IMR-90 (cell line): ENCODE measurements around the gene SMC1A.

ENCODE experiments used
- BHLHE40 ChIP-seq: fragments of 150-350 bp; IDR thresholded peaks from 2 replicates; pipeline ENCODE4 v1.6.1; 2016; ENCODE audit warnings: mild to moderate bottlenecking, low read depth, low read length
- CEBPB ChIP-seq: IDR thresholded peaks from 2 replicates; pipeline ENCODE4 v1.6.1; 2012; ENCODE audit warnings: low read depth, low read length, improper control_type of control experiment
- CTCF ChIP-seq: conservative IDR thresholded peaks from 2 replicates; pipeline ENCODE4 v1.5.1; 2012; ENCODE audit warnings: mild to moderate bottlenecking, low read depth, low read length, improper control_type of control experiment
- ELK1 ChIP-seq: fragments of 150-350 bp; IDR thresholded peaks from 2 replicates; pipeline ENCODE4 v1.6.1; 2016; ENCODE audit warnings: low read depth, mild to moderate bottlenecking, low read length, moderate library complexity, borderline replicate concordance
- MAFK ChIP-seq: IDR thresholded peaks from 2 replicates; pipeline ENCODE4 v1.6.1; 2012; ENCODE audit warnings: low read depth, low read length, improper control_type of control experiment
- MXI1 ChIP-seq: IDR thresholded peaks from 2 replicates; pipeline ENCODE4 v1.6.1; 2012; ENCODE audit warnings: low read depth, mild to moderate bottlenecking, low read length, moderate library complexity, borderline replicate concordance
- NFE2L2 ChIP-seq: fragments of 150-350 bp; IDR thresholded peaks from 2 replicates; pipeline ENCODE4 v1.6.1; 2016; ENCODE audit warnings: low read depth, mild to moderate bottlenecking, low read length
- POLR2A ChIP-seq: IDR thresholded peaks from 2 replicates; pipeline ENCODE4 v1.6.1; 2012; ENCODE audit warnings: mild to moderate bottlenecking, low read depth, low read length
- RAD21 ChIP-seq: IDR thresholded peaks from 2 replicates; pipeline ENCODE4 v1.6.1; 2012; ENCODE audit warnings: low read length, improper control_type of control experiment

- TF ChIP-seq CTCF = no peak
- no peak for TF ChIP-seq POLR2A
- TF ChIP-seq MAFK = no peak
- no peak for TF ChIP-seq RAD21
- TF ChIP-seq CEBPB = no peak
- TF ChIP-seq MXI1 = no peak
- TF ChIP-seq BHLHE40 = no peak
- no peak for TF ChIP-seq ELK1
- TF ChIP-seq NFE2L2 = no peak
Observed at GRCh38 chrX:53441531-53442321, 19.3 kb upstream of the SMC1A start.
